Measurements from ENCODE around the gene GOSR1. TPM values are rescaled to one million over a fixed set of nuclear protein-coding genes. Genes with fewer than 3 reads are reported as not detected.
A peak's percentile ranks its signal among the peaks of the same experiment; 100 is the strongest.

The GOSR1 gene
- total RNA-seq, 2 experiments from 2014 or later: 43.2 to 45.6 TPM

- intact Hi-C loops (cut with DNase I, micrococcal nuclease): no loop called here
- Histone ChIP-seq H3K36me3 (ENCODE audit: insufficient read depth, low read length) (peaks cover 48% of the 10 kb centered on the region), H3K27me3 (ENCODE audit: control insufficient read depth in 1 of 2, insufficient read depth in 2 of 2, low read length in 2 of 2) (no peaks in the 10 kb centered on the region), H3K4me1 (ENCODE audit: insufficient read depth, low read length) (no peaks in the 10 kb centered on the region), H3K27ac (ENCODE audit: low read depth in 1 of 2, low read length in 2 of 2) (no peak overlapping the region), H3K9me3 (ENCODE audit: control insufficient read depth in 1 of 2, insufficient read depth in 1 of 2, low read length in 2 of 2) (no peaks in the 10 kb centered on the region), H3K4me3 (ENCODE audit: low read length) (no peak overlapping the region)
- H3K27ac Mint-ChIP-seq: no peak overlapping the region
- ChIA-PET CTCF (no interaction called here), POLR2A (no interaction called here)
- no peak for TF ChIP-seq CTCF (IDR thresholded peaks at IDR 0.05)
- DNase-seq (no peak), ATAC-seq (ENCODE audit: poor library complexity) (no peak)
- H3K27me3 Mint-ChIP-seq: no peaks in the 10 kb centered on the region
- H3K36me3 Mint-ChIP-seq (ENCODE audit: low read depth): peaks cover 83% of the 10 kb centered on the region
- no peaks in the 10 kb centered on the region for H3K9me3 Mint-ChIP-seq
- no peak overlapping the region for H3K4me3 Mint-ChIP-seq
- H3K4me1 Mint-ChIP-seq (ENCODE audit: low read depth): no peaks in the 10 kb centered on the region
These were observed 27.7 kb upstream of the GOSR1 start for GRCh38 chr17:30449480-30449879.

GRCh38 chr17:30450125-30451027, 26.8 kb upstream of the GOSR1 start:
- Histone ChIP-seq H3K27ac (ENCODE audit: low read depth in 1 of 2, low read length in 2 of 2) (no peak overlapping the region), H3K4me1 (ENCODE audit: insufficient read depth, low read length) (no peaks in the 10 kb centered on the region), H3K4me3 (ENCODE audit: low read length) (no peak overlapping the region), H3K36me3 (ENCODE audit: insufficient read depth, low read length) (peaks cover 49% of the 10 kb centered on the region), H3K9me3 (ENCODE audit: control insufficient read depth in 1 of 2, insufficient read depth in 1 of 2, low read length in 2 of 2) (no peaks in the 10 kb centered on the region), H3K27me3 (ENCODE audit: control insufficient read depth in 1 of 2, insufficient read depth in 2 of 2, low read length in 2 of 2) (no peaks in the 10 kb centered on the region)
- Mint-ChIP-seq H3K27me3 (no peaks in the 10 kb centered on the region), H3K9me3 (no peaks in the 10 kb centered on the region), H3K27ac (no peak overlapping the region), H3K36me3 (ENCODE audit: low read depth) (peaks cover 85% of the 10 kb centered on the region), H3K4me1 (ENCODE audit: low read depth) (no peaks in the 10 kb centered on the region), H3K4me3 (no peak overlapping the region)
- ChIA-PET CTCF (interaction anchor here (1.0 kb wide), 1 partner anchor 26 kb away, joined by 3 read pairs; no protein-coding TSS in a partner anchor), POLR2A (no interaction called here)
- intact Hi-C loops (cut with DNase I, micrococcal nuclease): no loop called here
- DNase-seq: no peak
- TF ChIP-seq CTCF (IDR thresholded peaks at IDR 0.05): no peak
- ATAC-seq (ENCODE audit: poor library complexity): no peak

GRCh38 chr17:30454635-30455034, 22.6 kb upstream of the GOSR1 start:
- intact Hi-C loops (cut with DNase I, micrococcal nuclease): no loop called here
- Mint-ChIP-seq H3K4me1 (ENCODE audit: low read depth) (no peaks in the 10 kb centered on the region), H3K4me3 (no peak overlapping the region), H3K27me3 (no peaks in the 10 kb centered on the region), H3K27ac (no peak overlapping the region), H3K36me3 (ENCODE audit: low read depth) (peaks cover 82% of the 10 kb centered on the region), H3K9me3 (no peaks in the 10 kb centered on the region)
- DNase-seq: peak in 1 of 14 experiments; percentile 26
- no peak for ATAC-seq (ENCODE audit: poor library complexity)
- Histone ChIP-seq H3K36me3 (ENCODE audit: insufficient read depth, low read length) (peaks cover 59% of the 10 kb centered on the region), H3K4me1 (ENCODE audit: insufficient read depth, low read length) (no peaks in the 10 kb centered on the region), H3K27ac (ENCODE audit: low read depth in 1 of 2, low read length in 2 of 2) (no peak overlapping the region), H3K27me3 (ENCODE audit: control insufficient read depth in 1 of 2, insufficient read depth in 2 of 2, low read length in 2 of 2) (no peaks in the 10 kb centered on the region), H3K9me3 (ENCODE audit: control insufficient read depth in 1 of 2, insufficient read depth in 1 of 2, low read length in 2 of 2) (no peaks in the 10 kb centered on the region), H3K4me3 (ENCODE audit: low read length) (no peak overlapping the region)
- CTCF ChIA-PET: no interaction called here
- TF ChIP-seq CTCF (IDR thresholded peaks at IDR 0.05): no peak
- POLR2A ChIA-PET: interaction anchor here (0.8 kb wide), 1 partner anchor 22 kb away, joined by 4 read pairs; the partner anchor contains the start of gene GOSR1
